HG02588 (cell line): Measurements from ENCODE around the gene FAM3A.

Experiments
- ATAC-seq: cut with Tn5 transposase; IDR thresholded peaks from one replicate; pipeline ENCODE4 v1.9.1; 2021; ENCODE audit warnings: mild to moderate bottlenecking, moderate library complexity; ENCODE audit not compliant: unreplicated experiment

The FAM3A gene

GRCh38 chrX:154535892-154536291 lies 19.9 kb upstream of the FAM3A start:
- no peak for ATAC-seq

- peak; percentile 76 for ATAC-seq
These were observed 18.7 kb upstream of the FAM3A start for GRCh38 chrX:154534526-154535322.

GRCh38 chrX:154532690-154533089 lies 16.7 kb upstream of the FAM3A start:
- no peak for ATAC-seq

GRCh38 chrX:154531626-154532025 lies 15.6 kb upstream of the FAM3A start:
- no peak for ATAC-seq

- ATAC-seq, result no peak
These were observed 14.3 kb upstream of the FAM3A start for GRCh38 chrX:154530286-154530685.

GRCh38 chrX:154529206-154529612 lies 13.2 kb upstream of the FAM3A start:
- ATAC-seq, result no peak

GRCh38 chrX:154526901-154527675 lies 11.1 kb upstream of the FAM3A start:
- ATAC-seq, result no peak

GRCh38 chrX:154525606-154526490 lies 9.8 kb upstream of the FAM3A start:
- ATAC-seq, result no peak

- no peak for ATAC-seq
These were observed 3.4 kb upstream of the FAM3A start for GRCh38 chrX:154519389-154519788.

GRCh38 chrX:154517101-154517781 lies 1.2 kb upstream of the FAM3A start:
- no peak for ATAC-seq

- ATAC-seq, result no peak
These were observed 646 bp upstream of the FAM3A start for GRCh38 chrX:154516656-154517100.

- ATAC-seq, result no peak
These were observed 704 bp downstream of the FAM3A start for GRCh38 chrX:154515090-154515965.

- no peak for ATAC-seq
These were observed 2.3 kb downstream of the FAM3A start for GRCh38 chrX:154513716-154514115.

- no peak for ATAC-seq
These were observed 3.0 kb downstream of the FAM3A start for GRCh38 chrX:154512879-154513553.

GRCh38 chrX:154511761-154512160 lies 4.3 kb downstream of the FAM3A start:
- ATAC-seq, result no peak

GRCh38 chrX:154509455-154509854 lies 6.6 kb downstream of the FAM3A start:
- ATAC-seq, result no peak

- no peak for ATAC-seq
These were observed 7.7 kb downstream of the FAM3A start for GRCh38 chrX:154508384-154508745.

GRCh38 chrX:154507673-154508383 lies 8.2 kb downstream of the FAM3A start:
- no peak for ATAC-seq
